Fibroblast of skin of right biceps (primary cell): Measurements from ENCODE around the gene TMEM43.
"Not testable (repeated sequence)": the region's sequence is repeated elsewhere in the genome, so short reads cannot be mapped to it uniquely, and the experiment has no call there.

ENCODE experiments used
- DNase-seq: peaks from one replicate; pipeline ENCODE4 v3.0.0-alpha.2; 2013

The TMEM43 gene, protein sequence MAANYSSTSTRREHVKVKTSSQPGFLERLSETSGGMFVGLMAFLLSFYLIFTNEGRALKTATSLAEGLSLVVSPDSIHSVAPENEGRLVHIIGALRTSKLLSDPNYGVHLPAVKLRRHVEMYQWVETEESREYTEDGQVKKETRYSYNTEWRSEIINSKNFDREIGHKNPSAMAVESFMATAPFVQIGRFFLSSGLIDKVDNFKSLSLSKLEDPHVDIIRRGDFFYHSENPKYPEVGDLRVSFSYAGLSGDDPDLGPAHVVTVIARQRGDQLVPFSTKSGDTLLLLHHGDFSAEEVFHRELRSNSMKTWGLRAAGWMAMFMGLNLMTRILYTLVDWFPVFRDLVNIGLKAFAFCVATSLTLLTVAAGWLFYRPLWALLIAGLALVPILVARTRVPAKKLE

DNA sequence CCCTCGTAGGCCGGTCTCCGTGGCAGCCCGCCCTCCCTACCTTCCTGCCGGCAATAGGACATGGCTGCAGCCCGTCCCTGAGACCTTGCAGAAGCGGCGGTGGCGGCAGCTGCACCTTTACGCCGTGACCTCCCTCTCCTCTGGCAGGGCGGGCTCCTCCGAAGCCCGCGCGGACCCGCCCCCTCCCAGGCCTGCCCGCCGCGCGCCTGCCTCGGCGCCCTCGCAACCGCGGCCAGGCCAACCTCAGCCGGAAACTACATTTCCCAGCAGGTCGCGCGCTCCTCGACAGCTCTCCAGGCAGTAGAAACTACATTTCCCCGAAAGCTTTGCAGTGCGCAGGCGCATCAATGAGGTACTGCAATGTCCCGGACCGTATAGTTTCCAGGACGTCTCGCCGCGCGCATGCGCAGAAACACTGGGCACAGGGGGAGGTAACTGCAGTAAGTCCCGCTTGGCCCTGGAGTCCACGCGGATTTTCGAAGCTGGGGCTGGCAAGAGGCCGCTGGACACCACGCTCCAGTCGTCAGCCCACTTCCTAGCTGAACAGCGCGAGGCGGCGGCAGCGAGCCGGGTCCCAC, at the start of gene TMEM43, which contains the start of gene CHCHD4:
TMEM43 (plus strand) TSS at position 438 of the 578 bp plus-strand sequence. CDS start 142 bp downstream, outside the sequence.
CHCHD4 (minus strand) TSS at position 256 of the 578 bp plus-strand sequence; CDS start at position 62, 194 bp downstream.
- DNase-seq, result peak; percentile 99

DNA sequence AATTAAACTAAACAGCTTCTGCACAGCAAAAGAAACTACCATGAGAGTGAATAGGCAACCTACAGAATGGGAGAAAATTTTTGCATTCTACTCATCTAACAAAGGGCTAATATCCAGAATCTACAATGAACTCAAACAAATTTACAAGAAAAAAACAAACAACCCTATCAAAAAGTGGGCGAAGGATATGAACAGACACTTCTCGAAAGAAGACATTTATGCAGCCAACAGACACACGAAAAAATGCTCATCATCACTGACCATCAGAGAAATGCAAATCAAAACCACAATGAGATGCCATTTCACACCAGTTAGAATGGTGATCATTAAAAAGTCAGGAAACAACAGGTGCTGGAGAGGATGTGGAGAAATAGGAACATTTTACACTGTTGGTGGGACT, 49.6 kb upstream of the TMEM43 start:
- DNase-seq, result not testable (repeated sequence)

DNA sequence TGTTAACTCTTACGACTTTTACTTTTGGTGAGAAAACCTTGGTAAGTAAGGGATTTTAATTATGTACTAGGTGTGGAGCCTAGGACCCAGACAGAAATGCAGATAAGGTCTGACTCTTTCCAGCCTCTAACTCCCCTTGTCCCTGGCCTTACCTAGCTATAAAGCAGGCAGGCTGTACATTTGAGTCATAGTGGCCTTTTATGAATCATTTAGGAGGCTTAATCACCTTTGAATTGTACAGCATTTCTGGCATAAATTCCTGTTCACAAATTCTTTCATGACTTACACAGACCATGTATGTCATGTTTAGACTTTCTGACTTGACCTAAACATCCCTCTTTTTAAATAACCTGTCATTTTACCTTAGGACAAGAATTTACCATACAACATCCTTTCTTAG, 47.5 kb upstream of the TMEM43 start:
- no peak for DNase-seq

DNA sequence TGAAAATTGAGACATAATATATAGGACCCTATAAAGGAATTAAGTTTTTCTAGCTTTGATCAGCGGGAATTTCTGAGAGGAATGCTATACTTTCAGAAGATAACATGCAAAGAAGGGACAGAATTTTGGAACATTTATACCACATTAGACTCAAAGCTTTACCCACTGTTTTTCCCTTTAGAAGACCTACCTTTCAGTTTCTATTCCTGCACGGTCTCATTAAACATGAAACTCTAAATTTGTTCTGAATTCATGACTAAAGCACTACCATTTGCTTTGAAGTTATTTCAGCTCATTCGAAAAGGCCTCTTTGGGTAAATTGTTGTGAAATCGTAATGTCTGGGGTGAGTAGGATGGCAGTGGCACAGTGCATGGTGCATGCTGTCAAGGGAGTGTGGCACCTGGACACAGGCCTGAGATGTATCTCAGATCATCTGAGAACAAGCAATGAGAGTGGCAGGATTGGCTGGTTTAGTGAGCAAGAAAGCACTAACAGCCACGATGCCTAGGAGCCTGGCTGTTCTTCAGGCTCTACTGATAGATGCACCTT, 42.7 kb upstream of the TMEM43 start:
- no peak for DNase-seq

DNA sequence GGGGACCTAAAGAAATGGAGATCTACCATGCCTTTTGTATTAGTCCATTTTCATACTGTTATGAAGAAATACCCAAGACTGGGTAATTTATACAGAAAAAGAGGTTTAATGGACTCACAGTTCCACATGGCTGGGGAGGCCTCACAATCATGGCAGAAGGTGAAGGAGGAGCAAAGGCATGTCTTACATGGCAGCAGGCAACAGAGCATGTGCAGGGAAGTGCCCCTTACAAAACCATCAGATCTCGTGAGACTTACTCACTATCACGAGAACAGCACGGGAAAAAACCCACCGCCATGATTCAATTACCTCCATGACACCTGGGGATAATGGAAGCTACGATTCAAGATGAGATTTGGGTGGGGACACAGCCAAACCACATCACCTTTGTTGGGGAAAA, 37.4 kb upstream of the TMEM43 start:
- not testable (repeated sequence) for DNase-seq

DNA sequence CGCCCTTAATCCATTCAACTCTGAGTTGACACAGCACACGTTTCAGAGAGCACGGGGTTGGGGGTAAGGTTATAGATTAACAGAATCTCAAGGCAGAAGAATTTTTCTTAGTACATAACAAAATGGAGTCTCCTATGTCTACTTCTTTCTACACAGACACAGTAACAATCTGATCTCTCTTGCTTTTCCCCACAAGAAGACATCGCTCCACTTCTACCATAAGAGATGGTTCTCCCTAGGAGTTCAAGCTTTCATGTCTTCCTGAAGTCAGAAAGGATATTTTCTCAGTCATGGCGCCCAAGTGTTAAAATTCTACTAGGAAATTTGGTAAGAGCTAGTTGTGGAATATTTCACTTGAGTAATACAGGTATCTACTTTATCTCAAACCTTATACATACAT, 32.9 kb upstream of the TMEM43 start:
- DNase-seq, result not testable (repeated sequence)

DNA sequence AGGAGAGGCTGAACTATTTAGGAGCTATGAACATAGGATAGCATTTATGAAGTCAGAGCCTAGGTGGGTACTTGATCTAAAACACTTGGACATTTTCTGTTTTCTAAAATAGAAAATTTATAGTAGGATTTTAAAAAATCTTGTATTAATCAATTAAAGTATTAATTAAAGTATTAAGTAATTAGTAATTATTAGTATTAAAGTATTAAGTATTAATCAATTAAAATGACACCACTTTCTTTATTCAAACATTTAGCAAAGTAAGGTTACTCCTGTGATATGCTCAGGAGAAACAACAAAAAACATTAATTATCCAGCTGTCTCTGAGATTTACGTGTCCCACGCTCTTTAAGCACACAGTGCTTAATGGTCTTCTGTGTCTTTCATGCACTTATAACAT, 32.4 kb upstream of the TMEM43 start:
- no peak for DNase-seq

DNA sequence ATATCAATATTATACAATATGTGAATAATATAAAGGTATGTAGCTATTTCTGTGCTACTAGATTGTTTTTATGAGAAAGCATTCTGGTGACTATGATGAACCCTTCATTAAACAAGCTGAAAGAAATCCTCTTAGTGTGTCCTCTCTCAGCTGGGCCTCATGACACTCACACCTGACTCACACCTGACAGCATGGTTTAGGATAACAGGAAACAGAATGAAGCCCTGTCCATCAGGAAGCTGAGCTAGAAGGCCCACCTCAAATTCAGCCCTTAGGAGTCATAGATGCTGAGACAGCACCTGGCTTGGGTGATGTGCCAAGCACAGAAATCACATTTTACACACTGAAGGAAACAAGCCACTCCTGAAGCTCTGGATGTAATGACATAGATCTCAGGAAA, 31.0 kb upstream of the TMEM43 start:
- DNase-seq, result no peak

DNA sequence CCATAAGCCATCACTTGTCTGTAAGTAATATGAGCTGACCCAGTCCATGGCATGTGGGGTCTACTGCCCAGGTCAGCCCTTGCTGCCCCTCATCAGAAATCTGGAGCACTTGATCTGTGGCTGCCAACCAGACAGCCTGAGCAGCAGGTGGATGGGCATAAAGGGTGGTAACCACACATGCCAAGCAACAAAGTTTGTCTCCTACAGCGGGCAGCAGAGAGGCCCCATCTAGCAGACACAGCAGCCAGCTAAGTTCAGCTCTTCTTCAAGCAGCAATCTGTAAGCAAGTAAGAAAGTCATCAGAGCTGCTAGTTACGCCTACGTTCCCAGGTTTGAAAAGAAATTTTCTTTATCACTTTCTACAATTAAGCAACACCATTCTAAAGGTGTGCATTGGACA, 28.1 kb upstream of the TMEM43 start:
- DNase-seq, result no peak

DNA sequence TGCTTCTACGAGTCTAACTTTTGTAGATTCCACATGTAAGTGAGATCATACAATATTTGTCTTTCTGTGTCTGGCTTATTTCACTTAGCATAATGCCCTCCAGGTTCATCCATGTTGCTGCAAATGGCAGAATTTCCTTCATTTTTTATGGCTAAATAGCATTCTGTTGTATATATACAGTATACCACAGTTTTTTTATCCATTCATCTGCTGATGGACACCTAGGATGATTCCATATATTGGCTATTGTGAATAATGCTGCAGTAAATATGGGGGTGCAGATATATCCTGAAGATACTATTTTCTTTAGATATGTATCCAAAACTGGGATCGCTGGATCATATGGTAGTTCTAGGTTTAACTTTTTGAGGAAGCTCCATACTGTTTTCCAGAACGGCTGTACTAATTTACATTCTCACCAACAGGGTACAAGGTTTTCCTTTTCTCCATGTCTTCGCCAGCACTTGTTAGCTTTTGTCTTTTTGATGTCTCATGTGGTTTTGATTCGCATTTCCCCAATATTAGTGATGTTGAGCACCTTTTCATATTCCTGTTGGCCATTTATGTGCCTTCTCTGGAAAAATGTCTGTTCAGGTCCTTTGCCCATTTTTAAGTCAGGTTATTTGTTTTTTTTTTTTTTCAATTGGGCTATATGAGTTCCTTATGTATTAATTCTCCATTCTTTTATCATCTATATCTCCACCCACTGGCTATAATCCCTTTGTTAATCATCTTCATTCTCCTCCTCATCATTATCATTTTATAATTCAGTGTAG, 27.0 kb upstream of the TMEM43 start:
- DNase-seq, result no peak

DNA sequence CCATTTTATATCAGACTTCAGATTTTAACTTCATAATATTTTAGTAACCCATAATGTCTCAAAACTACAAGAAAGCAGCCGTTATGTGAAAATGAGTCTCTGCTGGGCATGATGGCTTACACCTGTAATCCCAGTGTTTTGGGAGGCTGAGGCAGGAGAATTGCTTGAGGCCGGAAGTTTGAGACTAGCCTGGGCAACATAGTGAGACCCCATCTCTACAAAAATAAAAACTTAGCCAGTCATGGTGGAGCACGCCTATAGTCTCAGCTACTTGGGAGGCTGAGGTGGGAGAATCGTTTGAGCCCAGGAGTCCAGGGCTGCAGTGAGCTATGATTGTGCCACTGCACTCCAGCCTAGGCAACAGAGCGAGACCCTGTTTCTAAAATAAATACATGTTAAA, 15.0 kb upstream of the TMEM43 start:
- not testable (repeated sequence) for DNase-seq

DNA sequence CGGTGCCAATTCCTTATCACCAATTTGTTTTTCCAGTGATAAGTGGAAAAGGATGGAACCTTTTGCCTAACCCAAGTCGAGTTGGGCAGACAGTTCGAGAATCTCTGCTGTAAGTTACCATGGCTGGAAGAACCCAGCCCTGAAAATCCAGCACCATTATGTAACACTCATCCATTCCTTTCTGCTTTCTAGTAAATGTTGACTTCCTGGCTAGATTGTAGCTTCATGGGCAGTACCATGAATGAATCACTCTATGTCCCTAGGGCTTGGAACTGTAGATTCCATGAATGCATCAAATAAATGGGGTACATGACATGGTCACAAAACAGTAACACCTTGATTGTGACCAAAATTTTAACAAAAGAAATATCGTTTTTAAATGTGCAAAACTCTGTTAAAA, 14.2 kb upstream of the TMEM43 start:
- no peak for DNase-seq

DNA sequence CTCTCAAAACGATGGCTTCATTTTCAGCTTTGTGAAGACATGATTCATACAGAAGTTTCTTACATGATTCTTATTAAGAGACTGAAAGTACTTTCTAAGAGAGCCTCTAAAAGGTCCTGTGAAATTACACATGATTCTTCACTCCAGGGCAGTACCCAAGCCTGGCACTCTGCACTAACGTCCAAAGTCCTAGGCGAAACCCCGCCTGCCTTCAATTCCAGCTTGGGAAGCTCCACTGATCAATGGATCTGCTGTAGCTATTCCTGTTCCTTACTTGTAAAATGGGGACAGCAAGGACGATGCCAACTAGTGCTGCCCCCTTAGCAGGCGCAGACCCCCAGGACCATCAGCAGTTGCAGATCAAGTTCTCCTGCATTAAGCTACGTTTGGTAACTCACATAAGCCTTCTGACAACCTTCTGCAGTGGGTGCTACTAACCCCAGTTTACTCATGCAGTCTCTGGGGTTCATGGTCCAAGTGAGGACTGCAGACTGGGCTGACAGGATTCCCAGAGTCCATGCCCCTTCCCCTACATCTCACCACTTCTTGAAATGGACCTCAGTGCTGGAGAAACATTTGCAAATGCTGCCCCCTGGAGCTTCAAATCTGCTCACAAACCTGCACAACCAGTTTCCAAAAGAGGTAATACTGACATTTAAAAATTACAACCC, 10.8 kb upstream of the TMEM43 start:
- DNase-seq, result no peak

DNA sequence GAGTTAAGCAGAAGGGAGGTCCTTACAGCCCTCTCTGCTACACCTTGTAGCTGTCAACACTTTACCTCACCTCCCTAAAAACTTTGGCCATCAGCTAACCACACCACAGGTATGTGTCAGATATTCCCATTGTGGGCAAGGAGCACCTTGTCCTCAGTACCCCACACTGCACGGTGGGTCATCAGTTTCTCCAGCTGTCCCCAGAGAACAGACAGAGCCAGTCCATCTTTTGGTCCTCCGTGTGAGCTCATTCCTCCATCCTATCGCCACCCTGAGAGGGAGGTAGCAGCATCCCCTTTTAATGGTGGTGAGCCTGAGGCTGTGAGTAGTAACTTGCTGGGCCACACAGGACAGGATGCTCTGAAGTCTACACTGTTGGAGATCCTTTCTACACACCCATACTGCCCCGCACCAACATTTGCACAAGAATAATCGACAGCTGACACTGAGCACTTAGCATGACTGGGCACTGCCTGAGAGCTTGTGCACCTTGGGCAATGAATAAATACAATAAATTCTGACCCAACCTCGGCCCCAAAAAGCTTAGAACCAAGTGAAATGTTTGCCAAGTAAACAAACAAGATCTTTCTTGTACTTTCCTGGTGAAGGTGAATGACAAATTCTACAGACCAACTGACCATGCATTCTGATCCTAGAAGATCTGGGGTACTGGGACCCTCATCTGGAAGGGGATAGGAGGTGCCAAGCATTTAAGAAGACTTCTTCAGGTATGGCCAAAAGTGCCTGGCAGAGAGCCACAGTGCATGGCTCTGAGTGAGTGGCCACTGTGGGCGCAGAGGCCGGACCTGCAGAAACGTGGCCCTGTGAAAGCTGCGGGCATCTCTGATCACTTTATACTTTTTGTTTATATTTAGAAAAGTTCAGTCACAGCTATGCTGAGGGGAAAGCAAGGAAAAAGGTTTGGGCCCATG, 7.1 kb upstream of the TMEM43 start:
- no peak for DNase-seq

DNA sequence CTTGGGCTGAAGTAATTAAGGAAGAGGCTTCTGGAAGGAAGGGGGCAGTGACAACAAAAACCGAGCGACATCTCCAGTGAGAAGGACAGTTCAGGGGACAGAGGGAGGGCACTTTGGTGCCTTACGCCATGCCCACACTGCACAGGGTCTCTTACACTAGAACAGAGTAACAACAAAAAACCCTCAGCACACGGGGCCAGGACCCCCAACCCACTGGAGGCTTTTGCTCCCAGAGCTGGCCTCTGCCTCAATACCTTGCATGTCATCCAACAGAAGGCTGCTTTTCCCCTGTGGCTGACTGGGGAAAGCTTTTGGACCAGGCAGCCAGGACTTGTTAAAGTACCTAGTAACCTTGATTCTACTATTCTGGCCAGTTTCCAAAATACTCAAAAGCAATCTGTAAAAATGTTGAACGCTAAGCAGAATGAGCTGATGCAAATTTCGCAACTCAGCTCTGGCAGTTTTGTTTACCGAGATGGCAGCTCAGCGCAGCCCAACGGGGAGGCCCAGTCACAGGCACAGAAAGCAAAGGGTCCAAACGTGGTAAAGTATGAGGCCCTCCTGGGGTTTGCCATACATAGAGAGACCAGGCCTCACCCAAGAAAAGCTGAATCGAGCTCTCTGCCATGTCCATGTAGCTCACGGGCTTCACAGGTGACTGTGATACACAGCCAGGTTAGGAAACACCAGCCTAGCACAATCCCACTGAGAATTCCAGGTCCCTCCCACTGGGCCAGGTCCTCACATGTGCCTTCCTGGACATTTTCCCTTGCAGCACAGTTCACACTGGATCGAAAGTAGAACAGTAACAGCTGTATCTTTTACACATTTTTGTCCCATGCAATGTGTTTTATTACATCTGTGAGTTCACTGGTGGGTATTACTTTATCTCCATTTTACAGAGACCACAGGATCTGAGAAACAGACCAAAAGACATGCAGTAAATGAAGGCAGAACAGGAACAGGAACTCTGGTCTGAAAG, 6.2 kb upstream of the TMEM43 start:
- no peak for DNase-seq

DNA sequence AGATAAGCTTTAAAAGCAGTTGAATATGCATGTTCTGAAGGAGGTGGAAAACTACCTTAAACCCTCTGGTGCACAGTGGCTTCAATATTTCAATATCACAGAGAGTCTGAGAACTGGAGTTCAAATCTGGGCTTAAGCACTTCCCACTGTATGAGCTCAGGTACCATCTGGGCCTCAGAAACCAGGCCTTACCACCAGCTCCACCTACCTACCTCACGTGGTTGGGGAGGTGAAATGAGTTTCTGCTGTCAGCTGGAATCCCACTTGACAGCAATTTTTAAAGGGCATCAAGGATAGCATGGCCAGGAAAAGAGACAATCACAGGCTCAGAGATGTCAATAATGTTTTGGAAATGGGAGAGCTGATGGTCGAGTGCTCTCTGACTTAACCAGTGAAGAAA, 5.2 kb upstream of the TMEM43 start:
- DNase-seq, result no peak

DNA sequence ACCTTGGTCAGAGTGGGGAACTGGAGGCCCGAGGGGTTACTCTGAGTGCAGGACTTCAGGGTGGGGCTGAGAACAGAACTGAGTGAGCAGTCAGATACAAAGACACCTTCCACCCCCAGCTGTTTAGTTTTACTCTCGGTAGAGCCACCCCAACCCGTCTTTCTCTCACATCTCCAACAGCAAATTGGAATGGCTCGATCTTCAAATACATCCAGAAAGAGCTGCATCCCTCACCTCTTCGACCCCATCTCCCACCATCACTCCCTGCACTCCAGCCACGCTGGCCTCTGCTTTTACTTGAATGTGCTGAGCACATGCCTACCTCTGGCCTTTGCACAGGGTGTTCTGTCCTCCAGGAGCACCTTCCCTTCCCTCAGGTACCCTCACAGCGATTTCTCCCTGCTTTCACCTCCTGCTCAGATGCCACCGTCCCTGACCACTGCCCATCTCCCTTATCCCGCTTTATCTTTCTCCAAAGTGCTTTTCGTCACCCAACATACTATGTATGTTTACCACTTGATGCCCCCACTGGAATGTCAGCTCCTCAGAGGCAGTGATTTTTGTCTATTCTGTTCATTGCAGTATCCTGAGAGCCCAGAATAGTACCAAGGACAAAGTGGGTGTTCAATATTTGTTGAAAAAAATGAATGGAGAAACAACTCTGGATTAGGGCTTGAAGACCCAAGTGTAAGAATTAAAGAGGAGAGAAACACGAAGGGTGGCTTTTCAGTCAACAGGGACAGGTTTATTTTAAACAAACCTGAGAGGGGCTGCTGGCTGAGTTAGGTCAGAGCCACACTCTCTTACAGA, 4.5 kb upstream of the TMEM43 start:
- no peak for DNase-seq

DNA sequence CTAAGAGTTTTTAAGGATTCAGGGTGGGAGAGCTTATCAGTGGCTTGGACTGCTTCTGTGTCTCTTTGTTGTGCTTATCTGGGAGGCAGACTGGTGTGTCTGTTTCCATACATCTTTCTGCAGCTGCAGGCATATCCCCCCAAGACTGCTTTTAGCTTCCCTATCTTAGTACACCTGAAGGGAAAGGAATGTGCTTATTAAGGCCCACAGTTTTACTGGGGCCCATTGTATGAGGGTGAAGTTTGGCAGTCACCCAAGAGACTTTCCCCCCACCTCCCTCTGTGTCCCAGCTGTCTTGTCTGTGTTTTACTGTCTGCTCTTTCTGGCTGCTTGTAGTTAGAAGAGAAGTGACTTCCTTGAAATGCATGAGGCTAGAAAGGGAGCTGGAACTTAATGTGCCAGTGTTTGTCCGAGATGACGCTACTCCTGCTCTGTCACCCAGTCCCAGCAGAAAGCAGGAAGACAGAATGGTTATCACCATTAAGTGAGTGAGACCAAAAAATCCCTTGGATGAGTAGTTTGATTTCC, 3.9 kb upstream of the TMEM43 start:
- DNase-seq, result not testable (repeated sequence)

DNA sequence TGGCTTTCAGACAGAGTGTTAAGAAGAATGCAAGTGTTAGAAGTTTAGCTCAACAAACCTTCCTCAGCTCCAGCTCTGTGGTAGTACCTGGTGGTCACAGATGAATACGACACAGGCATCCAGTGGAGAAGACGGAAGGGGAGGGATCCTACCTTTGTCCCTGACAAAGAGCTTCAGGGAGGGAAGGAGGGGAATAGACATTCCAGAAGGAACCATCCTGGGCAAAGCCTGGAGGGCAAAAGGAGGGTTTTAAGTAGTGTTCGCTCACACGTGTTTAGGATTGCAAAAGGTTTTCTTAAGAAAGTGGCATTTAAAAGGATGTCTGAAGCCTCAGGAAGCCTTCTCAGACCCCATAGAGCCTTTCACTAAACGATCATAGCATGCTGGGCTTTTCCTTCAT, 3.0 kb upstream of the TMEM43 start:
- DNase-seq, result no peak
